ENCODE data around the gene AFAP1.

The AFAP1 gene

DNA sequence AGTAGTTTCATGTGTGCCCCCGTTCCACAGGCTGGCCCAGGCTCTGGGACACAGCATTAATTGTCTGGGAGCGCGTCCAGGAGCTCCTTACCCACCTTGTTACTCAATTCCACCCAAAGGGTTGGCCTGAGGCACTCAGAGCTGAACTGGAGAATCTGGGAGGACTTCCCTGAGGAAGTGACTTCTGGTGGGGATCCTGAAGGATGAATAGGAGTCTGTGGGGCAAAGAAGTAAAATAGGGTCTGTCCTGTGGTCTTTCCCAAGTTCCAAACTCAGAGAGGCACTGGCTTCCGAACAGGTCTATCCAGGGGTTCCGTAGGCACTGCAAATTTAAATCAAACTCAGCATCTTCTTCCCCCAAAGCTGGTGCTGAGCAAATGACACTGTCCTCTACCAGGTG lies 204.3 kb downstream of the AFAP1 start:
- DNase-seq (ENCODE audit: low read depth) = no peak
- TF ChIP-seq, protein P1, sequence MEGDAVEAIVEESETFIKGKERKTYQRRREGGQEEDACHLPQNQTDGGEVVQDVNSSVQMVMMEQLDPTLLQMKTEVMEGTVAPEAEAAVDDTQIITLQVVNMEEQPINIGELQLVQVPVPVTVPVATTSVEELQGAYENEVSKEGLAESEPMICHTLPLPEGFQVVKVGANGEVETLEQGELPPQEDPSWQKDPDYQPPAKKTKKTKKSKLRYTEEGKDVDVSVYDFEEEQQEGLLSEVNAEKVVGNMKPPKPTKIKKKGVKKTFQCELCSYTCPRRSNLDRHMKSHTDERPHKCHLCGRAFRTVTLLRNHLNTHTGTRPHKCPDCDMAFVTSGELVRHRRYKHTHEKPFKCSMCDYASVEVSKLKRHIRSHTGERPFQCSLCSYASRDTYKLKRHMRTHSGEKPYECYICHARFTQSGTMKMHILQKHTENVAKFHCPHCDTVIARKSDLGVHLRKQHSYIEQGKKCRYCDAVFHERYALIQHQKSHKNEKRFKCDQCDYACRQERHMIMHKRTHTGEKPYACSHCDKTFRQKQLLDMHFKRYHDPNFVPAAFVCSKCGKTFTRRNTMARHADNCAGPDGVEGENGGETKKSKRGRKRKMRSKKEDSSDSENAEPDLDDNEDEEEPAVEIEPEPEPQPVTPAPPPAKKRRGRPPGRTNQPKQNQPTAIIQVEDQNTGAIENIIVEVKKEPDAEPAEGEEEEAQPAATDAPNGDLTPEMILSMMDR (IDR thresholded peaks at IDR 0.05; ENCODE audit: control insufficient read depth, extremely low read depth, insufficient read depth) = no peak
- no peak overlapping the region for H3K4me3 ChIP-seq (ENCODE audit: low read depth, low read length)

GRCh38 chr4:7734651-7735260 lies 204.9 kb downstream of the AFAP1 start:
- no peak overlapping the region for H3K4me3 ChIP-seq (ENCODE audit: low read depth, low read length)
- TF ChIP-seq, protein P1 (IDR thresholded peaks at IDR 0.05; ENCODE audit: control insufficient read depth, extremely low read depth, insufficient read depth) = no peak
- no peak for DNase-seq (ENCODE audit: low read depth)

DNA sequence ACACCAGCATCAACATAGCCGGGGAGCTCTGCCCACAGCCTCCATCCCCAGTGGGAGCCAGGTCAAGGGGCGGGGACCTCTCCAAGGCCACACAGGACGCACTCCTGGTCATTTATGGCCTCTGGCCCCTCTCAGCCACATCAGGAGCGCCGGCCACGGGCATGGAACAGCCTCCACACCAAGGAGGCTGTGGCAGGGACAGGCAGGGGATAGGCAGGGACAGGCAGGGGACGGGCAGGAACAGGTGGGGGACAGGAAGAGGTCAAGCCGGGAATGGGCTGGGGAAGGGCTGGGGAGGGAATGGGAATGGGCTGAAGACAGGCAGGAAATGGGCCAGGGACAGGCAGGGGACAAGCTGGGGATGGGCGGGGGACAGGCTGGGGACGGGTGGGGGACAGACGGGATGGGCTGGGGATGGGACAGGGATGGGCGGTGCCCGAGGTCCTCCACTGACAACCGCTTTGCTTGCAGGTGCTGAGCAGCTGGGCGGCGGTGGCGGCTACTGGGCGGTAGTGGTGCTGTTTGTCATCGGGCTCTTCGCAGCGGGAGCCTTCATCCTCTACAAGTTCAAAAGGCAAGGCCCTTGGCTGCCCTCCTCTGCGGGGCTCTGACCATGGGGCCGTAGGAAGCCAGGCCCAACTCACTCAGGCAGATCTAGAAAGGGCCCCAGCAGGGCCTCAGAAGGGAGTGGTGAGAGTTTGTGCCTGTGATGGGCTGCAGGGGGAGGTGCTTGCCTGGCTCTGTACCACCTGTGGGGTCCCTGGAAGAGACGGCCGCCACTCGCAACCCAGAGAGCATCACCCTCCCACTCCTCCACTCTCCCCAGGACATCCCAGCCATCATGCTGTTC lies 205.6 kb downstream of the AFAP1 start:
- TF ChIP-seq, protein P1 (IDR thresholded peaks at IDR 0.05; ENCODE audit: control insufficient read depth, extremely low read depth, insufficient read depth) = no peak
- H3K4me3 ChIP-seq (ENCODE audit: low read depth, low read length) = no peak overlapping the region
- no peak for DNase-seq (ENCODE audit: low read depth)

DNA sequence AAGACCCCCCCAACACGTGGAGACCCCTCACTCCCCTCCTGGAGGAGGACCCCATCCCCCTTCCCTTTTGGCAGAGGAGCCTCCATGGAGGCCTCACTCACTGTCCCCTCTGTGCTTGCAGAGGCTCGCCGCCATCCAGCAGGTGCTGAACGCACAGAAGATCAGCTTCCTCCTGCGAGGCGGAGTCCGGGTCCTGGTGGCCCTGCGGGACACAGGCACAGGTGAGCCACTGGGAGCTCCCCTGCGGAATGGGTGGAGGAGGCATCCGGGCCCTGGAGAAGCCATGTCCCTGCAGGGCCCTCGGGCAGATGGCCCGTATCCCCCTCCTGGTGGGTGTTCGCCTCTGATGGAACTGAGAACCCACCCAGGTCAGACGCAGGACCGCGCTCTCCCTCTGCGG lies 206.5 kb downstream of the AFAP1 start:
- H3K4me3 ChIP-seq (ENCODE audit: low read depth, low read length) = no peak overlapping the region
- no peak for DNase-seq (ENCODE audit: low read depth)
- TF ChIP-seq, protein P1 (IDR thresholded peaks at IDR 0.05; ENCODE audit: control insufficient read depth, extremely low read depth, insufficient read depth) = no peak

DNA sequence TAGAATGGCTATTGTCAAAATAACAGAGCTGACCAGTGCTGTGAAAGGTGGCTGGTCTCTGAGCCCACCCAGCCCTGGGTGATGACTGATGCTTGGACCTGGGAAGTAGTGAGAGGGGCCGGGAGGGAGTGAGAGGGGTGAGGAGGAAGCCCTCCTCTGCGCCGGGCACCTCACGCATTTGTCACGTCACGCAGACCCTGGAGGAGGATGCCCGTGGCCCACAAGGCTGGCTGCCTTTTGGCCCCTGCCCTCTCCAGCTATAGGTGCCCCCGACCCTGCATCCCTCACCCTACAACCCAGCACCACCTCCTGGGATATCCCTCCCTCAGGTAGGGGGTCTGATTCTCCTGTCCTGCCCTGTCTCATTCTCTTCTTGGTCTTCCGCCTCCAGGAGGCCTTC lies 207.4 kb downstream of the AFAP1 start:
- TF ChIP-seq, protein P1 (IDR thresholded peaks at IDR 0.05; ENCODE audit: control insufficient read depth, extremely low read depth, insufficient read depth) = no peak
- DNase-seq (ENCODE audit: low read depth) = no peak
- no peak overlapping the region for H3K4me3 ChIP-seq (ENCODE audit: low read depth, low read length)

DNA sequence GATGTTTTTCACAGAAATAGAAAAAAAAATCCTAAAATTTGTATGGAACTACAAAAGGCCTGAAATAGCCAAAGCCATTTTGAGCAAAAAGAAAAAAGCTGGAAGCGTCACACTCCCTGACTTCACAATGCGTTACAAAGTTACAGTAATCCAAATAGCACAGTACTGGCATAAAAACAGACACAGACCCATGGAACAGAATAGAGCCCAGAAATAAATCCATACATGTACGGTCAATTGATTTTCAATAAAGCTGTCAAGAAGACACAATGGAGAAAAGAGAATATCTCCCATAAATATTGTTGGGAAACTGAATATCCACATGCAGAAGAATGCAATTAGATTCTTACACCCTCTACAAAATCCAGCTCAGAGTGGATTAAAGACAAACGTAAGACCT lies 208.2 kb downstream of the AFAP1 start:
- no peak overlapping the region for H3K4me3 ChIP-seq (ENCODE audit: low read depth, low read length)
- no peak for DNase-seq (ENCODE audit: low read depth)
- TF ChIP-seq, protein P1 (IDR thresholded peaks at IDR 0.05; ENCODE audit: control insufficient read depth, extremely low read depth, insufficient read depth) = no peak

Data from LNCaP clone FGC (cell line).